ENCODE data around the gene IFT81. TPM values are rescaled to one million over a fixed set of nuclear protein-coding genes. Genes with fewer than 3 reads are reported as not detected.

Gene IFT81
- total and polyA plus RNA-seq, 2 donors (not counting 1 experiment from before 2014, with no cell fraction given): 0.43 to 6.8 TPM

- H3K4me1 ChIP-seq (ENCODE audit: control insufficient read depth in 2 of 2, insufficient read depth in 2 of 2, low read length in 2 of 2): no peaks in the 10 kb centered on the region
- Mint-ChIP-seq H3K9me3 (ENCODE audit: insufficient read depth) (no peaks in the 10 kb centered on the region), H3K4me1 (peaks cover 1% of the 10 kb centered on the region), H3K27ac (no peak overlapping the region), H3K4me3 (no peak overlapping the region), H3K27me3 (peaks cover 22% of the 10 kb centered on the region)
- no peaks in the 10 kb centered on the region for H3K79me2 ChIP-seq (ENCODE audit: control insufficient read depth, insufficient read depth, low read length)
- H2AFZ ChIP-seq (ENCODE audit: insufficient read depth, low read depth, low read length, poor library complexity, severe bottlenecking): no peak overlapping the region
- no peak for TF ChIP-seq EZH2 (IDR thresholded peaks at IDR 0.05; ENCODE audit: borderline replicate concordance, insufficient read depth, low read depth, low read length, poor library complexity, severe bottlenecking)
- TF ChIP-seq, protein P1, sequence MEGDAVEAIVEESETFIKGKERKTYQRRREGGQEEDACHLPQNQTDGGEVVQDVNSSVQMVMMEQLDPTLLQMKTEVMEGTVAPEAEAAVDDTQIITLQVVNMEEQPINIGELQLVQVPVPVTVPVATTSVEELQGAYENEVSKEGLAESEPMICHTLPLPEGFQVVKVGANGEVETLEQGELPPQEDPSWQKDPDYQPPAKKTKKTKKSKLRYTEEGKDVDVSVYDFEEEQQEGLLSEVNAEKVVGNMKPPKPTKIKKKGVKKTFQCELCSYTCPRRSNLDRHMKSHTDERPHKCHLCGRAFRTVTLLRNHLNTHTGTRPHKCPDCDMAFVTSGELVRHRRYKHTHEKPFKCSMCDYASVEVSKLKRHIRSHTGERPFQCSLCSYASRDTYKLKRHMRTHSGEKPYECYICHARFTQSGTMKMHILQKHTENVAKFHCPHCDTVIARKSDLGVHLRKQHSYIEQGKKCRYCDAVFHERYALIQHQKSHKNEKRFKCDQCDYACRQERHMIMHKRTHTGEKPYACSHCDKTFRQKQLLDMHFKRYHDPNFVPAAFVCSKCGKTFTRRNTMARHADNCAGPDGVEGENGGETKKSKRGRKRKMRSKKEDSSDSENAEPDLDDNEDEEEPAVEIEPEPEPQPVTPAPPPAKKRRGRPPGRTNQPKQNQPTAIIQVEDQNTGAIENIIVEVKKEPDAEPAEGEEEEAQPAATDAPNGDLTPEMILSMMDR (IDR thresholded peaks at IDR 0.05): no peak
- H4K20me1 ChIP-seq (ENCODE audit: control insufficient read depth, insufficient read depth, low read length, poor library complexity, severe bottlenecking): no peaks in the 10 kb centered on the region
- ChIA-PET CTCF (interaction anchor here (0.6 to 1.4 kb wide), 5 partner anchors 9 to 340 kb away, joined by 3 to 4 read pairs (median 3); no protein-coding TSS in a partner anchor), POLR2A (no interaction called here)
- no peak overlapping the region for H3K27ac ChIP-seq (ENCODE audit: low read length in 2 of 2)
- no peaks in the 10 kb centered on the region for H3K9me3 ChIP-seq (ENCODE audit: control extremely low read depth in 1 of 3, control insufficient read depth in 2 of 3, insufficient read depth in 1 of 3, low read length in 2 of 3)
- H3K27me3 ChIP-seq (replicated peaks in 1 of 4; ENCODE audit: control extremely low read depth in 1 of 4, control insufficient read depth in 3 of 4, insufficient read depth in 4 of 4, low read length in 3 of 4): peaks cover 0 to 6% (median 2%) of the 10 kb centered on the region in 4 experiments
- 71% methylated on average over 2 of the region's 3 CpGs for WGBS (ENCODE audit: insufficient coverage)
- no peak overlapping the region for H3K4me3 ChIP-seq (ENCODE audit: control extremely low read depth in 1 of 5, extremely low read depth in 1 of 5, insufficient read depth in 1 of 5, low read depth in 2 of 5, low read length in 4 of 5)
- ATAC-seq (ENCODE audit: low read depth) (no peak), DNase-seq (no peak)
- H3K4me2 ChIP-seq (replicated peaks; ENCODE audit: low read depth, low read length, poor library complexity, severe bottlenecking): no peak overlapping the region
- no peaks in the 10 kb centered on the region for H3K36me3 ChIP-seq (replicated peaks in 1 of 2; ENCODE audit: control extremely low read depth in 1 of 2, control insufficient read depth in 1 of 2, extremely low read depth in 1 of 2, insufficient read depth in 2 of 2, low read length in 1 of 2)
- intact Hi-C loops (cut with micrococcal nuclease): no loop called here
- H3K9ac ChIP-seq (ENCODE audit: low read length): no peak overlapping the region
These were observed 32.9 kb upstream of the IFT81 start for GRCh38 chr12:110091136-110091711.

GRCh38 chr12:110093631-110094311, 30.4 kb upstream of the IFT81 start:
- Histone ChIP-seq H3K9ac (ENCODE audit: low read length) (no peak overlapping the region), H3K27ac (ENCODE audit: low read length in 2 of 2) (no peak overlapping the region), H3K4me1 (ENCODE audit: control insufficient read depth in 2 of 2, insufficient read depth in 2 of 2, low read length in 2 of 2) (no peaks in the 10 kb centered on the region), H3K4me2 (replicated peaks; ENCODE audit: low read depth, low read length, poor library complexity, severe bottlenecking) (no peak overlapping the region), H3K36me3 (replicated peaks in 1 of 2; ENCODE audit: control extremely low read depth in 1 of 2, control insufficient read depth in 1 of 2, extremely low read depth in 1 of 2, insufficient read depth in 2 of 2, low read length in 1 of 2) (no peaks in the 10 kb centered on the region), H3K4me3 (ENCODE audit: control extremely low read depth in 1 of 5, extremely low read depth in 1 of 5, insufficient read depth in 1 of 5, low read depth in 2 of 5, low read length in 4 of 5) (no peak overlapping the region), H4K20me1 (ENCODE audit: control insufficient read depth, insufficient read depth, low read length, poor library complexity, severe bottlenecking) (no peaks in the 10 kb centered on the region), H3K9me3 (ENCODE audit: control extremely low read depth in 1 of 3, control insufficient read depth in 2 of 3, insufficient read depth in 1 of 3, low read length in 2 of 3) (no peaks in the 10 kb centered on the region), H3K27me3 (replicated peaks in 1 of 4; ENCODE audit: control extremely low read depth in 1 of 4, control insufficient read depth in 3 of 4, insufficient read depth in 4 of 4, low read length in 3 of 4) (peaks cover 0 to 6% (median 2%) of the 10 kb centered on the region in 4 experiments), H3K79me2 (ENCODE audit: control insufficient read depth, insufficient read depth, low read length) (no peaks in the 10 kb centered on the region), H2AFZ (ENCODE audit: insufficient read depth, low read depth, low read length, poor library complexity, severe bottlenecking) (no peak overlapping the region)
- WGBS (ENCODE audit: insufficient coverage): no CpG with 5 or more reads among the region's 7 CpGs
- ATAC-seq (ENCODE audit: low read depth) (no peak), DNase-seq (no peak)
- ChIA-PET CTCF (no interaction called here), POLR2A (no interaction called here)
- Mint-ChIP-seq H3K27ac (no peak overlapping the region), H3K27me3 (peaks cover 19% of the 10 kb centered on the region), H3K4me1 (peaks cover 3% of the 10 kb centered on the region), H3K9me3 (ENCODE audit: insufficient read depth) (no peaks in the 10 kb centered on the region), H3K4me3 (no peak overlapping the region)
- no peak for TF ChIP-seq EZH2 (IDR thresholded peaks at IDR 0.05; ENCODE audit: borderline replicate concordance, insufficient read depth, low read depth, low read length, poor library complexity, severe bottlenecking)
- TF ChIP-seq, protein P1 (IDR thresholded peaks at IDR 0.05): no peak
- intact Hi-C loops (cut with micrococcal nuclease): no loop called here

All from B cell (primary cell).